ENCODE results near the gene CCDC188. TPM values are rescaled to one million over a fixed set of nuclear protein-coding genes. Genes with fewer than 3 reads are reported as not detected.

The CCDC188 gene
- total RNA-seq, 1 experiment from 2014 or later = not detected

DNA sequence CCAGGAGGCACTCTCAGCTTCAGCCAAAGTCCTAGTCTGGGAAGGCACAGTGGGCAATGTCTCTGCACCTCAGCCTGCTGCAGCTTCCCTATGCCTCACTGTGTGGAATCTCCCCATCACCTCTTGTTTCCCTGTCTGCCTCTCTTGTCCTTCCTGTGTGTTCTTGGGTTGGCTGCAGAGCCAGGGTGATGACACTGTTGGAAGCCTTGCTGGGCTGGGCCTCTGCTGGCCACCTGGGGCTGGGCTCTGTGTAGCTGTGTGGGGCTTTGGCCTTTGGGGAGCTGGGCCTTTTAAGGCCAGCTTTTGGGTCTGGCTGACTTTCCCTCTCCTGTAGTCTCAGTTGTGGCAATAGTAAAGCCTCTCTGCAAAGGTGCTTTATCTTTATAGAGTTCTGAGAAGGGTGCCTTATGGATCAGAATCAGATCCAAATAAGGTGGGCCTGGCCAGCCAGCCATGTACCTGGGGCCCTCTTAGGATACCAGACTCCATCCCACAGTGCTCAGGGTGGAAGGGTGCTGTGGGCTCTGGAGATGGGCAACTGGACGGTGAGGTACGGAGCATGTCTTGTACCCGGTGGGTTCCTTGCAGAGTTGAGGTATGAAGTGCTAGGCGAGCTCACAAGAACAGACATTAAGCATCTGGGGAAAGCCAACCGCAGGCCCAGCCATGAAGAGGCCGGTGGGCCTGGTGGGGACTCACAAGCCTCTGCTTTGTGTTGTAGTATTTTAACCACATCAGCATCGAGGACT is 45.2 kb downstream of the CCDC188 start:
- Histone ChIP-seq H3K4me2 (ENCODE audit: insufficient read depth, insufficient read length, low read length) (no peak overlapping the region), H4K20me1 (ENCODE audit: control insufficient read depth, insufficient read depth, insufficient read length) (no peaks in the 10 kb centered on the region), H3K4ac (ENCODE audit: low read depth, low read length) (no peak overlapping the region), H3K79me1 (ENCODE audit: insufficient read depth, low read depth, low read length, poor library complexity, severe bottlenecking) (no peaks in the 10 kb centered on the region), H3K27ac (ENCODE audit: insufficient read length, low read depth, low read length) (no peak overlapping the region), H3K9me3 (ENCODE audit: control insufficient read depth, low read depth, low read length) (no peaks in the 10 kb centered on the region), H3T11ph (ENCODE audit: low read length) (no peak overlapping the region), H2BK15ac (ENCODE audit: low read depth, low read length) (no peak overlapping the region), H2AFZ (ENCODE audit: low read length) (no peak overlapping the region), H2BK120ac (ENCODE audit: low read depth, low read length, poor library complexity, severe bottlenecking) (no peak overlapping the region), H4K91ac (ENCODE audit: insufficient read length, low read depth, low read length) (no peak overlapping the region), H3K23me2 (ENCODE audit: insufficient read length, low read depth, low read length, poor library complexity, severe bottlenecking) (no peaks in the 10 kb centered on the region), H3K79me2 (ENCODE audit: insufficient read depth, low read length) (0 out of 2 replicates have a peak, but pooled peaks cover 2% of the 10 kb centered on the region), H3K23ac (ENCODE audit: insufficient read length, low read depth, low read length) (no peak overlapping the region), H3K14ac (ENCODE audit: insufficient read depth, low read length) (no peak overlapping the region; the same call in 1 of the 2 replicates), H4K8ac (replicated peaks; ENCODE audit: insufficient read length, low read depth, low read length) (no peak overlapping the region), H2BK12ac (ENCODE audit: insufficient read length, low read depth, low read length) (no peak overlapping the region), H4K5ac (ENCODE audit: insufficient read length, low read depth, low read length) (no peak overlapping the region), H3K18ac (ENCODE audit: insufficient read length, low read depth, low read length) (no peak overlapping the region), H3K27me3 (ENCODE audit: insufficient read depth, low read length) (no peaks in the 10 kb centered on the region; the same call in 1 of the 2 replicates), H2BK20ac (ENCODE audit: low read depth, low read length, poor library complexity, severe bottlenecking) (no peak overlapping the region), H3K56ac (ENCODE audit: insufficient read length, low read depth, low read length) (no peak overlapping the region), H3K4me1 (ENCODE audit: insufficient read depth, low read length) (no peaks in the 10 kb centered on the region), H3K9ac (ENCODE audit: extremely low read depth, insufficient read length, low read length) (no peak overlapping the region), H2BK5ac (ENCODE audit: insufficient read length, low read length) (no peak overlapping the region), H2AK5ac (ENCODE audit: insufficient read length, low read length) (no peak overlapping the region)
- H3K4me3 Mint-ChIP-seq = no peak overlapping the region
- no peak overlapping the region for H3K27ac Mint-ChIP-seq
- H3K27me3 Mint-ChIP-seq (ENCODE audit: low read depth) = no peaks in the 10 kb centered on the region
- TF ChIP-seq, protein P1, sequence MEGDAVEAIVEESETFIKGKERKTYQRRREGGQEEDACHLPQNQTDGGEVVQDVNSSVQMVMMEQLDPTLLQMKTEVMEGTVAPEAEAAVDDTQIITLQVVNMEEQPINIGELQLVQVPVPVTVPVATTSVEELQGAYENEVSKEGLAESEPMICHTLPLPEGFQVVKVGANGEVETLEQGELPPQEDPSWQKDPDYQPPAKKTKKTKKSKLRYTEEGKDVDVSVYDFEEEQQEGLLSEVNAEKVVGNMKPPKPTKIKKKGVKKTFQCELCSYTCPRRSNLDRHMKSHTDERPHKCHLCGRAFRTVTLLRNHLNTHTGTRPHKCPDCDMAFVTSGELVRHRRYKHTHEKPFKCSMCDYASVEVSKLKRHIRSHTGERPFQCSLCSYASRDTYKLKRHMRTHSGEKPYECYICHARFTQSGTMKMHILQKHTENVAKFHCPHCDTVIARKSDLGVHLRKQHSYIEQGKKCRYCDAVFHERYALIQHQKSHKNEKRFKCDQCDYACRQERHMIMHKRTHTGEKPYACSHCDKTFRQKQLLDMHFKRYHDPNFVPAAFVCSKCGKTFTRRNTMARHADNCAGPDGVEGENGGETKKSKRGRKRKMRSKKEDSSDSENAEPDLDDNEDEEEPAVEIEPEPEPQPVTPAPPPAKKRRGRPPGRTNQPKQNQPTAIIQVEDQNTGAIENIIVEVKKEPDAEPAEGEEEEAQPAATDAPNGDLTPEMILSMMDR (conservative IDR thresholded peaks at IDR 0.05) = no peak
- no peaks in the 10 kb centered on the region for H3K9me3 Mint-ChIP-seq
- no peak for DNase-seq
- H3K4me1 Mint-ChIP-seq = peaks cover 5 to 6% of the 10 kb centered on the region in 2 experiments
- no CpG with 5 or more reads among the region's 7 CpGs for WGBS (ENCODE audit: extremely low coverage, insufficient read length, low lambda C conversion rate)
- peaks cover 33 to 92% (median 83%) of the 10 kb centered on the region in 3 experiments; a peak in 6 of 7 replicates for H3K36me3 Mint-ChIP-seq (ENCODE audit: insufficient read depth in 1 of 3, low read depth in 3 of 3)

Data from H9 (cell line).